ENCODE measurements around the gene NUMBL. TPM values are rescaled to one million over a fixed set of nuclear protein-coding genes. Genes with fewer than 3 reads are reported as not detected.

The NUMBL gene
- total and polyA plus RNA-seq, 2 of the 4 experiments (the other 2 are of a cell fraction): 6.3 to 29.0 TPM

DNA sequence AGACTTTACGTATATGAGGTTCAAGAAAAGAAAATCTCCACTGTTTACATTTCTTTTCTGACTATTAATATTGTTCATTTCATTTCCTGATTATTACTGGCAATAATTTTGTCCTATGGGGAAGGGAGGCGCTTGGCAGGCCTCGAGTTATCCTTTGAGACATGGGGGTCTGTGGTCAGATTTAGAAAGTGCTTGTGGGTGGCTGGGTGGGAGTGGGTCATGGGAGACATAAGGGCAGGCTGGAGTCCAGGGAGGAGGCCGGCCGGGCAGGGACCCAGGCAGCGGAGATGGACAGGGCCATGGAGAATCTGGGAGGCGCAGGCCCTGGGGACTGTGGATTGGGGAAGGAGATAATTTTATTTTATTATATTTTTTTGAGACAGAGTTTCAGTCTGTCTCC is 49.2 kb downstream of the NUMBL start:
- H3K27me3 ChIP-seq (ENCODE audit: control insufficient read depth, insufficient read depth, low read length): no peaks in the 10 kb centered on the region
- ChIA-PET POLR2A (ENCODE audit: unreplicated experiment) (no interaction called here), CTCF (no interaction called here)
- DNase-seq (no peak), ATAC-seq (ENCODE audit: low read depth) (no peak)
- peak overlapping the region; percentile 69 to 95 for H4K8ac ChIP-seq (ENCODE audit: low read depth in 2 of 2, low read length in 2 of 2)
- peak overlapping the region; percentile 39; the same call in 1 of the 2 replicates for H3K56ac ChIP-seq (ENCODE audit: extremely low read depth, insufficient read depth, low read length)
- H4K91ac ChIP-seq (ENCODE audit: insufficient read depth, low read depth, low read length): peak overlapping the region; percentile 92
- peak overlapping the region; percentile 19; the same call in 1 of the 2 replicates for H3K9ac ChIP-seq (ENCODE audit: low read depth, low read length)
- H2BK20ac ChIP-seq (ENCODE audit: low read depth, low read length): peak overlapping the region; percentile 90
- peak overlapping the region; percentile 75 for H2AFZ ChIP-seq (replicated peaks; ENCODE audit: low read length, poor library complexity)
- H3K4me2 ChIP-seq (ENCODE audit: low read depth, low read length): no peak overlapping the region
- dilution Hi-C loops (cut with HindIII; ENCODE audit: low sequenced_read_pairs, unreplicated experiment): no loop called here
- H2BK5ac ChIP-seq (ENCODE audit: low read depth, low read length, poor library complexity, severe bottlenecking): peak overlapping the region; percentile 73
- peak overlapping the region; percentile 85 for H3K4ac ChIP-seq (ENCODE audit: low read depth, low read length)
- H3K27ac ChIP-seq (ENCODE audit: insufficient read depth, low read length): peak overlapping the region; percentile 82
- H3K9me1 ChIP-seq (ENCODE audit: insufficient read depth, low read length): peaks cover 5% of the 10 kb centered on the region
- H3K79me1 ChIP-seq (ENCODE audit: low read depth in 1 of 2, low read length in 2 of 2): no peaks in the 10 kb centered on the region
- H2BK120ac ChIP-seq (ENCODE audit: low read depth, low read length): peak overlapping the region; percentile 91
- H2BK15ac ChIP-seq (ENCODE audit: low read depth, low read length): peak overlapping the region; percentile 91; the same call in 2 of the 3 replicates
- peak overlapping the region; percentile 83 for H2AK5ac ChIP-seq (ENCODE audit: low read depth, low read length)
- peaks cover 16% of the 10 kb centered on the region for H3K4me1 ChIP-seq (ENCODE audit: control insufficient read depth, insufficient read depth, low read length)
- in situ Hi-C loops (cut with MboI; ENCODE audit: low sequenced_read_pairs): no loop called here
- H3K14ac ChIP-seq (replicated peaks; ENCODE audit: low read depth, low read length): peak overlapping the region; percentile 83
- H3K36me3 ChIP-seq (ENCODE audit: control insufficient read depth, insufficient read depth, low read length): no peaks in the 10 kb centered on the region
- H4K20me1 ChIP-seq (ENCODE audit: insufficient read depth, low read length): no peaks in the 10 kb centered on the region
- H3K9me3 ChIP-seq (ENCODE audit: control insufficient read depth, insufficient read depth, low read length): no peaks in the 10 kb centered on the region
- WGBS, 2 experiments (ENCODE audit: extremely low coverage in 2 of 2, insufficient read length in 1 of 2): no CpG with 5 or more reads among the region's 7 CpGs
- BruUV-seq (replicated peaks): no TSS peak
- intact Hi-C loops (cut with micrococcal nuclease): no loop called here
- H4K5ac ChIP-seq (ENCODE audit: low read depth, low read length): peak overlapping the region; percentile 76
- no peak for TF ChIP-seq MXI1 (IDR thresholded peaks at IDR 0.05; ENCODE audit: borderline replicate concordance, low read depth, low read length)
- no peak for TF ChIP-seq SMC3 (IDR thresholded peaks at IDR 0.05; ENCODE audit: low read depth, low read length)
- TF ChIP-seq, protein P1, sequence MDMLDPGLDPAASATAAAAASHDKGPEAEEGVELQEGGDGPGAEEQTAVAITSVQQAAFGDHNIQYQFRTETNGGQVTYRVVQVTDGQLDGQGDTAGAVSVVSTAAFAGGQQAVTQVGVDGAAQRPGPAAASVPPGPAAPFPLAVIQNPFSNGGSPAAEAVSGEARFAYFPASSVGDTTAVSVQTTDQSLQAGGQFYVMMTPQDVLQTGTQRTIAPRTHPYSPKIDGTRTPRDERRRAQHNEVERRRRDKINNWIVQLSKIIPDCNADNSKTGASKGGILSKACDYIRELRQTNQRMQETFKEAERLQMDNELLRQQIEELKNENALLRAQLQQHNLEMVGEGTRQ (IDR thresholded peaks at IDR 0.05; ENCODE audit: low read depth, low read length): no peak
- TF ChIP-seq CEBPB (IDR thresholded peaks at IDR 0.05; ENCODE audit: low read depth, low read length): no peak
- no peak for TF ChIP-seq MAFK (IDR thresholded peaks at IDR 0.05; ENCODE audit: low read depth, low read length)
- no peak for TF ChIP-seq BHLHE40 (IDR thresholded peaks at IDR 0.05; ENCODE audit: low read depth, low read length)
- no peak for TF ChIP-seq FOS (IDR thresholded peaks at IDR 0.05; ENCODE audit: low read depth, low read length)
- TF ChIP-seq, protein P2, sequence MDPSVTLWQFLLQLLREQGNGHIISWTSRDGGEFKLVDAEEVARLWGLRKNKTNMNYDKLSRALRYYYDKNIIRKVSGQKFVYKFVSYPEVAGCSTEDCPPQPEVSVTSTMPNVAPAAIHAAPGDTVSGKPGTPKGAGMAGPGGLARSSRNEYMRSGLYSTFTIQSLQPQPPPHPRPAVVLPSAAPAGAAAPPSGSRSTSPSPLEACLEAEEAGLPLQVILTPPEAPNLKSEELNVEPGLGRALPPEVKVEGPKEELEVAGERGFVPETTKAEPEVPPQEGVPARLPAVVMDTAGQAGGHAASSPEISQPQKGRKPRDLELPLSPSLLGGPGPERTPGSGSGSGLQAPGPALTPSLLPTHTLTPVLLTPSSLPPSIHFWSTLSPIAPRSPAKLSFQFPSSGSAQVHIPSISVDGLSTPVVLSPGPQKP (IDR thresholded peaks at IDR 0.05; ENCODE audit: borderline replicate concordance, low read depth, low read length): no peak
- no peak for TF ChIP-seq RAD21 (IDR thresholded peaks at IDR 0.05; ENCODE audit: low read length)
- no peak for TF ChIP-seq NFE2L2 (IDR thresholded peaks at IDR 0.05; ENCODE audit: low read depth, low read length)
- TF ChIP-seq MAZ (IDR thresholded peaks at IDR 0.05; ENCODE audit: borderline replicate concordance, low read depth, low read length): no peak
- no peak for TF ChIP-seq CHD1 (IDR thresholded peaks at IDR 0.05; ENCODE audit: low read depth, low read length)
- TF ChIP-seq POLR2A (IDR thresholded peaks at IDR 0.05; ENCODE audit: low read depth, low read length): no peak
- TF ChIP-seq, protein P3, sequence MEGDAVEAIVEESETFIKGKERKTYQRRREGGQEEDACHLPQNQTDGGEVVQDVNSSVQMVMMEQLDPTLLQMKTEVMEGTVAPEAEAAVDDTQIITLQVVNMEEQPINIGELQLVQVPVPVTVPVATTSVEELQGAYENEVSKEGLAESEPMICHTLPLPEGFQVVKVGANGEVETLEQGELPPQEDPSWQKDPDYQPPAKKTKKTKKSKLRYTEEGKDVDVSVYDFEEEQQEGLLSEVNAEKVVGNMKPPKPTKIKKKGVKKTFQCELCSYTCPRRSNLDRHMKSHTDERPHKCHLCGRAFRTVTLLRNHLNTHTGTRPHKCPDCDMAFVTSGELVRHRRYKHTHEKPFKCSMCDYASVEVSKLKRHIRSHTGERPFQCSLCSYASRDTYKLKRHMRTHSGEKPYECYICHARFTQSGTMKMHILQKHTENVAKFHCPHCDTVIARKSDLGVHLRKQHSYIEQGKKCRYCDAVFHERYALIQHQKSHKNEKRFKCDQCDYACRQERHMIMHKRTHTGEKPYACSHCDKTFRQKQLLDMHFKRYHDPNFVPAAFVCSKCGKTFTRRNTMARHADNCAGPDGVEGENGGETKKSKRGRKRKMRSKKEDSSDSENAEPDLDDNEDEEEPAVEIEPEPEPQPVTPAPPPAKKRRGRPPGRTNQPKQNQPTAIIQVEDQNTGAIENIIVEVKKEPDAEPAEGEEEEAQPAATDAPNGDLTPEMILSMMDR (conservative IDR thresholded peaks at IDR 0.05; ENCODE audit: low read depth, low read length): no peak
- TF ChIP-seq RFX5 (IDR thresholded peaks at IDR 0.05; ENCODE audit: low read depth, low read length): no peak
- no peak for TF ChIP-seq RCOR1 (IDR thresholded peaks at IDR 0.05; ENCODE audit: insufficient replicate concordance, low read length)
- H3K4me3 ChIP-seq (ENCODE audit: insufficient read depth, low read depth, low read length): no peak overlapping the region
- peak overlapping the region; percentile 60 for H2AK9ac ChIP-seq (replicated peaks; ENCODE audit: low read depth, low read length, poor library complexity)
- H3K23ac ChIP-seq (ENCODE audit: low read depth, low read length): 0 out of 2 replicates have a peak overlapping the region, but pooled peaks have one; percentile 2
- H3K18ac ChIP-seq (ENCODE audit: low read depth, low read length): peak overlapping the region; percentile 68
